Measurements from ENCODE around the gene SMPX. TPM values are rescaled to one million over a fixed set of nuclear protein-coding genes. Genes with fewer than 3 reads are reported as not detected.

Gene SMPX
- polyA plus RNA-seq, 3 donors: not detected

DNA sequence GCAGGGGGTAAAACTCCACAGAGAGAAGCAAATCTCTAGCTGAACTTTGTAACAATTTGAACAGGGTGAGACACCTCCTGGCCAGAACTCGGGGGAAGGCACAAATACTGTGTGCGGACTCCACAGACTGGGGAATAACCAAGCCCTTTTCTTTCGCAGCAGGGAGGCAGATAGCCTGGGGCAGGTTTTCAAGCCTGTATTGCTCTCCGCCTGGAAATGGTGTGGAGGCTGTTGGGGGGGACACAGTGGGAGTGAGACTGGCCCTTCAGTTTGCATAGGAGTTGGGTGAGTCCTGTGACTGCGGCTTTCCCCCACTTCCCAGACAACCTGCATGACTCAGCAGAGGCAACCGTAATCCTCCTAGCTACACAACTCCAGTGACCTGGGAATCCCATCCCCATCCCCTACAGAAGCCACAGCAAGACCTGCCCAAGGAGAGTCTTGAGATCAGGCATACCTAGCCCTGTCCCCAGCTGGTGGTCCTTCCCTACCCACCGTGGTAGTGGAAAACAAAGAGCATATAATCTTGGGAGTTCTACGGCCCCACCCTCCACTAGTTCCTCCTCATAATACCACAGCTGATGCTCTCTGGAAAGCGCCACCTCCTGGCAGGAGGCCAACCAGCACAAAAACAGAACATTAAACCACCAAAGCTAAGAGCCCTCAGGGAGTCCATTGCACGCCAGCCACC lies 12.9 kb upstream of the SMPX start:
- no peaks in the 10 kb centered on the region for H3K4me1 Mint-ChIP-seq
- H3K36me3 Mint-ChIP-seq: no peaks in the 10 kb centered on the region
- Histone ChIP-seq H2AFZ (ENCODE audit: insufficient read depth, low read depth, low read length, poor library complexity, severe bottlenecking) (no peak overlapping the region), H3K9ac (ENCODE audit: insufficient read depth, low read length, poor library complexity, severe bottlenecking) (no peak overlapping the region), H3K36me3 (replicated peaks in 1 of 2; ENCODE audit: control insufficient read depth in 1 of 2, insufficient read depth in 2 of 2, low read length in 2 of 2) (no peaks in the 10 kb centered on the region), H3K4me2 (replicated peaks; ENCODE audit: extremely low read depth, low read length, poor library complexity, severe bottlenecking) (no peak overlapping the region), H3K4me3 (replicated peaks in 1 of 3; ENCODE audit: low read depth in 2 of 3, low read length in 3 of 3) (no peak overlapping the region), H3K79me2 (ENCODE audit: insufficient read depth, low read length) (no peaks in the 10 kb centered on the region), H3K9me3 (replicated peaks in 1 of 2; ENCODE audit: control insufficient read depth in 1 of 2, insufficient read depth in 1 of 2, low read length in 2 of 2) (no peaks in the 10 kb centered on the region), H4K20me1 (ENCODE audit: insufficient read depth, low read length) (no peaks in the 10 kb centered on the region), H3K4me1 (ENCODE audit: control insufficient read depth in 1 of 2, insufficient read depth in 2 of 2, low read length in 2 of 2) (no peaks in the 10 kb centered on the region), H3K27me3 (ENCODE audit: control insufficient read depth in 2 of 2, insufficient read depth in 2 of 2, low read length in 2 of 2) (no peaks in the 10 kb centered on the region), H3K27ac (ENCODE audit: low read depth in 1 of 2, low read length in 2 of 2) (no peak overlapping the region)
- no peak for DNase-seq
- intact Hi-C loops (cut with micrococcal nuclease): no loop called here
- H3K27me3 Mint-ChIP-seq (ENCODE audit: low read depth in 3 of 3): peaks cover 0 to 10% (median 2%) of the 10 kb centered on the region in 3 donors
- no peak overlapping the region for H3K4me3 Mint-ChIP-seq
- TF ChIP-seq, protein P1, sequence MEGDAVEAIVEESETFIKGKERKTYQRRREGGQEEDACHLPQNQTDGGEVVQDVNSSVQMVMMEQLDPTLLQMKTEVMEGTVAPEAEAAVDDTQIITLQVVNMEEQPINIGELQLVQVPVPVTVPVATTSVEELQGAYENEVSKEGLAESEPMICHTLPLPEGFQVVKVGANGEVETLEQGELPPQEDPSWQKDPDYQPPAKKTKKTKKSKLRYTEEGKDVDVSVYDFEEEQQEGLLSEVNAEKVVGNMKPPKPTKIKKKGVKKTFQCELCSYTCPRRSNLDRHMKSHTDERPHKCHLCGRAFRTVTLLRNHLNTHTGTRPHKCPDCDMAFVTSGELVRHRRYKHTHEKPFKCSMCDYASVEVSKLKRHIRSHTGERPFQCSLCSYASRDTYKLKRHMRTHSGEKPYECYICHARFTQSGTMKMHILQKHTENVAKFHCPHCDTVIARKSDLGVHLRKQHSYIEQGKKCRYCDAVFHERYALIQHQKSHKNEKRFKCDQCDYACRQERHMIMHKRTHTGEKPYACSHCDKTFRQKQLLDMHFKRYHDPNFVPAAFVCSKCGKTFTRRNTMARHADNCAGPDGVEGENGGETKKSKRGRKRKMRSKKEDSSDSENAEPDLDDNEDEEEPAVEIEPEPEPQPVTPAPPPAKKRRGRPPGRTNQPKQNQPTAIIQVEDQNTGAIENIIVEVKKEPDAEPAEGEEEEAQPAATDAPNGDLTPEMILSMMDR (IDR thresholded peaks at IDR 0.05): no peak
- H3K9me3 Mint-ChIP-seq: peaks cover 0 to 6% (median 4%) of the 10 kb centered on the region in 7 donors
- WGBS (ENCODE audit: insufficient coverage): 90% methylated on average over 4 of the region's 10 CpGs
- no peak overlapping the region for H3K27ac Mint-ChIP-seq

DNA sequence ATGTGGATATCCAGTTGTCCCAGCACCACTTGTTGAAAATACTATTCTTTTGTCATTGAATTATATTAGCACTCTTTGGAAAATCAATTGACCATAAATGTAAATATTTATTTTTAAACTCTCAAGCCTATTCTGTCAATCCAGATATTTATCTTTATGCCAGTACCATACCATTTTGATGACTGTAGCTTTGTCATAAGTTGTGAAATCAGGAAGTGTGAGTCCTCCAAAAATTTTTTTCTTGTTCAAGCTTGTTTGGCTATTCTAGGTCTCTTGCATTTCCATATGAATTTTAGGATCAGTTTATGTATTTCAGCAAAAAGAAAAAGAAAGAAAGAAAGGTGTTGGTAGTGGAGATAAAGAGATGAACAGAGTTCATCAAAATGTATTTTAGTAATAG lies 8.2 kb upstream of the SMPX start:
- H3K79me2 ChIP-seq (ENCODE audit: insufficient read depth, low read length): no peaks in the 10 kb centered on the region
- no peak overlapping the region for H3K27ac ChIP-seq (ENCODE audit: low read depth in 1 of 2, low read length in 2 of 2)
- intact Hi-C loops (cut with micrococcal nuclease): no loop called here
- H4K20me1 ChIP-seq (ENCODE audit: insufficient read depth, low read length): no peaks in the 10 kb centered on the region
- H3K4me3 ChIP-seq (replicated peaks in 1 of 3; ENCODE audit: low read depth in 2 of 3, low read length in 3 of 3): no peak overlapping the region
- no peaks in the 10 kb centered on the region for H3K27me3 ChIP-seq (ENCODE audit: control insufficient read depth in 2 of 2, insufficient read depth in 2 of 2, low read length in 2 of 2)
- H3K36me3 ChIP-seq (replicated peaks in 1 of 2; ENCODE audit: control insufficient read depth in 1 of 2, insufficient read depth in 2 of 2, low read length in 2 of 2): no peaks in the 10 kb centered on the region
- no peak for DNase-seq
- no peaks in the 10 kb centered on the region for H3K4me1 ChIP-seq (ENCODE audit: control insufficient read depth in 1 of 2, insufficient read depth in 2 of 2, low read length in 2 of 2)
- Mint-ChIP-seq H3K36me3 (no peaks in the 10 kb centered on the region), H3K4me3 (no peak overlapping the region), H3K4me1 (no peaks in the 10 kb centered on the region), H3K9me3 (peaks cover 0 to 6% (median 4%) of the 10 kb centered on the region in 7 donors), H3K27ac (no peak overlapping the region), H3K27me3 (ENCODE audit: low read depth in 3 of 3) (peaks cover 0 to 5% (median 3%) of the 10 kb centered on the region in 3 donors)
- no peak overlapping the region for H2AFZ ChIP-seq (ENCODE audit: insufficient read depth, low read depth, low read length, poor library complexity, severe bottlenecking)
- no peak overlapping the region for H3K4me2 ChIP-seq (replicated peaks; ENCODE audit: extremely low read depth, low read length, poor library complexity, severe bottlenecking)
- H3K9ac ChIP-seq (ENCODE audit: insufficient read depth, low read length, poor library complexity, severe bottlenecking): no peak overlapping the region
- TF ChIP-seq, protein P1 (IDR thresholded peaks at IDR 0.05): no peak
- no peaks in the 10 kb centered on the region for H3K9me3 ChIP-seq (replicated peaks in 1 of 2; ENCODE audit: control insufficient read depth in 1 of 2, insufficient read depth in 1 of 2, low read length in 2 of 2)
